Progenitor cell of endocrine pancreas (in vitro differentiated cells): ENCODE measurements around the gene SLCO2B1. TPM values are rescaled to one million over a fixed set of nuclear protein-coding genes. Genes with fewer than 3 reads are reported as not detected.
"Not testable (repeated sequence)": the region's sequence is repeated elsewhere in the genome, so short reads cannot be mapped to it uniquely, and the experiment has no call there.

Source experiments
- DNase-seq: peaks from one replicate; pipeline ENCODE4 v3.0.0; 2021; ENCODE audit warnings: low spot score; ENCODE audit not compliant: unreplicated experiment
- H3K27ac Mint-ChIP-seq: 2 replicates; pipeline ENCODE4 v1.8.0; 2021; ENCODE audit warnings: mild to moderate bottlenecking, moderate library complexity, mixed read lengths
- H3K27me3 Mint-ChIP-seq: 2 replicates; pipeline ENCODE4 v1.8.0; 2021; ENCODE audit warnings: mixed read lengths
- H3K36me3 Mint-ChIP-seq: 2 replicates; pipeline ENCODE4 v1.8.0; 2022; ENCODE audit warnings: mixed read lengths; ENCODE audit not compliant: insufficient read depth
- H3K4me1 Mint-ChIP-seq: 2 replicates; pipeline ENCODE4 v1.8.0; 2021; ENCODE audit warnings: low read depth, mixed read lengths
- H3K4me3 Mint-ChIP-seq: 2 replicates; pipeline ENCODE4 v1.8.0; 2021; ENCODE audit warnings: low read depth, mild to moderate bottlenecking, moderate library complexity, mixed read lengths
- H3K9me3 Mint-ChIP-seq: 2 replicates; pipeline ENCODE4 v1.8.0; 2021; ENCODE audit warnings: low read depth, mixed read lengths
- CTCF ChIP-seq: fragments of 200-600 bp; sonication (generic); IDR thresholded peaks from one replicate; pipeline ENCODE4 v1.5.0; 2021; ENCODE audit warnings: antibody characterized with exemption, mild to moderate bottlenecking; ENCODE audit not compliant: unreplicated experiment
- long read RNA-seq: library from polyadenylated mRNA; unstranded; transcript quantifications from one replicate; pipeline ENCODE4 v2.0.0, GENCODE V29; 2020
- total RNA-seq: library from RNA; stranded (reverse); gene quantifications from 2 replicates; pipeline ENCODE4 v1.2.1, GENCODE V29; 2021

The SLCO2B1 gene, protein sequence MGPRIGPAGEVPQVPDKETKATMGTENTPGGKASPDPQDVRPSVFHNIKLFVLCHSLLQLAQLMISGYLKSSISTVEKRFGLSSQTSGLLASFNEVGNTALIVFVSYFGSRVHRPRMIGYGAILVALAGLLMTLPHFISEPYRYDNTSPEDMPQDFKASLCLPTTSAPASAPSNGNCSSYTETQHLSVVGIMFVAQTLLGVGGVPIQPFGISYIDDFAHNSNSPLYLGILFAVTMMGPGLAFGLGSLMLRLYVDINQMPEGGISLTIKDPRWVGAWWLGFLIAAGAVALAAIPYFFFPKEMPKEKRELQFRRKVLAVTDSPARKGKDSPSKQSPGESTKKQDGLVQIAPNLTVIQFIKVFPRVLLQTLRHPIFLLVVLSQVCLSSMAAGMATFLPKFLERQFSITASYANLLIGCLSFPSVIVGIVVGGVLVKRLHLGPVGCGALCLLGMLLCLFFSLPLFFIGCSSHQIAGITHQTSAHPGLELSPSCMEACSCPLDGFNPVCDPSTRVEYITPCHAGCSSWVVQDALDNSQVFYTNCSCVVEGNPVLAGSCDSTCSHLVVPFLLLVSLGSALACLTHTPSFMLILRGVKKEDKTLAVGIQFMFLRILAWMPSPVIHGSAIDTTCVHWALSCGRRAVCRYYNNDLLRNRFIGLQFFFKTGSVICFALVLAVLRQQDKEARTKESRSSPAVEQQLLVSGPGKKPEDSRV
- total RNA-seq, result 6.6 and 7.3 TPM in 2 replicates
- long read RNA-seq, full-length matches to known transcripts, result 4 of 9 reads
- long read RNA-seq, partial matches to known transcripts, result 1 of 9 reads
- long read RNA-seq, other reads (novel, unspliced or antisense), result 4 of 9 reads

GRCh38 chr11:75150879-75151278, at the start of gene SLCO2B1:
Gene SLCO2B1 (plus strand): TSS chr11:75151107. CDS start chr11:75151382, 275 bp downstream.
- Mint-ChIP-seq H3K36me3 (no peaks in the 10 kb centered on the region), H3K27me3 (peaks cover 8% of the 10 kb centered on the region), H3K4me1 (peaks cover 31% of the 10 kb centered on the region), H3K27ac (peak within 1 kb of the TSS; percentile 74), H3K9me3 (no peaks in the 10 kb centered on the region), H3K4me3 (peak within 1 kb of the TSS; percentile 39)
- DNase-seq, result no peak
- no peak for TF ChIP-seq CTCF

DNA sequence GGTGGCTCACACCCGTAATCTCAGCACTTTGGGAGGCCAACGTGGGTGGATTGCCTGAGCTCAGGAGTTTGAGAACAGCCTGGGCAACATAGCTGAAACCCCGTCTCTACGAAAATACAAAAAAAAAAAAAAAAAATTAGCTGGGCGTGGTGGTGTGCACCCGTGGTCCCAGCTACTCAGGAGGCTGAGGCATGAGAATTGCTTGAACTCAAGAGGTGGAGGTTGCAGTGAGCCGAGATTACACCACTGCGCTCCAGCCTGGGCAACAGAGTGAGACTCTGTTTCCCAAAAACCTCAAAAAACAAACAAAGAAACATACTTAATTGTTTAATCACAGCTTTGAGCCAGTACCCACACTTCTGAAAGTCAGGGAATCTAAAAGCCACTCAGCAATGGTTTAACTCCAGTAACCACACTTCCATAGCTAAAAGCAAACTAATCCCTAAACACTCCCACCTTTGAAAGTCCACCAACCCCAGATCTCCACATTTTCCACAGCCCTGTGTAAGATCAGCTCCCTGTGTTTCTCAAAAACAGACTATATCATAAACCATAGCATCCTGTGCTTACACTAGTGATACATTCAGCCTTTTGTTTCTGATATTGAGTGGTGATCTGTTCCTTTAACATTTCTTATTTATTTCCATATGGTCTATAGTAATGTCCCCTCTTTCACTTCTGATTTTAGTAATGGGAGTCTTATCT, 49.3 kb upstream of the SLCO2B1 start:
- Mint-ChIP-seq H3K9me3 (no peaks in the 10 kb centered on the region), H3K4me1 (no peaks in the 10 kb centered on the region), H3K4me3 (no peak overlapping the region), H3K27ac (no peak overlapping the region), H3K36me3 (no peaks in the 10 kb centered on the region), H3K27me3 (no peaks in the 10 kb centered on the region)
- DNase-seq, result no peak
- no peak for TF ChIP-seq CTCF

DNA sequence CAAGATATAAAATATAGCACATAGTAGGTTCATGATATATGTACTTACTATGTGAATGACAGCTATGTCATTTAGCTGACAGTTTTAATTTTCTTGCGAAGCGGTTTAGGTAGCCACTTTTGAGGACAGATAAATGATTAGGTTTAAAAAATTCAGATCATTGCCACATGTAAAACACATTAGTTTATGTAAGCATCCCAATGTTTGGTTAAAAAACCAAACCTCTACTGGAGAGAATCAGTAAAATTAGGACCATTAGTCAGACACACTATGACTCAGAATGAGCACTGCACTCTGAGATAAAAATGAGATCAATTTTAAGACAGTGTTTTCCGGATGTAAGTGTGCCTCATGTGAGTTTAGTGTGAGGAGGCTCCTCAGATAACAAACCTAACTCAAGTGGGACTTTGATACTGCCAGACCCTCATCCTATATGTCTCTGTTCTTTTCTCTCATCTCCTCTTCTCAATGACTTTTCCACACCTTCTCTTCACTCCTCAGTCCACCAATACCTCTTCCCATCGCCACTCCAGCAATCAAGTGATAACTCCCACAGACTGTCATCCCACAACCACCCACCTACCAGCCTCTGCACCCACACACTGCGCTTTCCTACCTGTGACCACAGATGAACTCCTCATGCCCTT, 47.4 kb upstream of the SLCO2B1 start:
- no peaks in the 10 kb centered on the region for H3K9me3 Mint-ChIP-seq
- no peak for TF ChIP-seq CTCF
- H3K27me3 Mint-ChIP-seq, result no peaks in the 10 kb centered on the region
- no peak overlapping the region for H3K27ac Mint-ChIP-seq
- no peak for DNase-seq
- no peaks in the 10 kb centered on the region for H3K36me3 Mint-ChIP-seq
- H3K4me3 Mint-ChIP-seq, result no peak overlapping the region
- H3K4me1 Mint-ChIP-seq, result no peaks in the 10 kb centered on the region

DNA sequence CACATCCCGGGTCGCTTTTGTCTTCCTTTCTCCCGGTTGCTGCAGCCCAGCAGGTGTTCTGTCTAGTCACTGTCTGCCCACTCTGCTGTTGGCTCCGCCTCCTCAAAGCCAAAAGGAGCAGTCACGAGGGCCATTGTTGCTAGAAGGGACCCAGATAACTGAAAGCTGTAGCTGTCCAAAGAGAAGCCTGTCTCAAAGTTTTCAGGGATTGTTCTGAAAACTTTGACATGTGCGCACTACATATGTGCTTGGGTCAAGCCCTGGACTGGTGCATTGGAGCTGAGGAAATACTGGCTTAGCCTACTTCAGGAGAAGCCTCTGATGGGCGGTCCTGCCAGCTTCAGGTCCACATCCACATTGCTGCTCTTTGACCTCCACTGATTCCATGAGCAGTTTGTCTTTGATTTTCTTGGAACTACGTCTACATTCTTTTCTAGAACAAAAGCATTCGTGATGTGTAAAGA, 45.4 kb upstream of the SLCO2B1 start:
- TF ChIP-seq CTCF, result no peak
- Mint-ChIP-seq H3K36me3 (no peaks in the 10 kb centered on the region), H3K4me3 (no peak overlapping the region), H3K27ac (no peak overlapping the region), H3K4me1 (no peaks in the 10 kb centered on the region), H3K9me3 (no peaks in the 10 kb centered on the region), H3K27me3 (no peaks in the 10 kb centered on the region)
- DNase-seq, result no peak

DNA sequence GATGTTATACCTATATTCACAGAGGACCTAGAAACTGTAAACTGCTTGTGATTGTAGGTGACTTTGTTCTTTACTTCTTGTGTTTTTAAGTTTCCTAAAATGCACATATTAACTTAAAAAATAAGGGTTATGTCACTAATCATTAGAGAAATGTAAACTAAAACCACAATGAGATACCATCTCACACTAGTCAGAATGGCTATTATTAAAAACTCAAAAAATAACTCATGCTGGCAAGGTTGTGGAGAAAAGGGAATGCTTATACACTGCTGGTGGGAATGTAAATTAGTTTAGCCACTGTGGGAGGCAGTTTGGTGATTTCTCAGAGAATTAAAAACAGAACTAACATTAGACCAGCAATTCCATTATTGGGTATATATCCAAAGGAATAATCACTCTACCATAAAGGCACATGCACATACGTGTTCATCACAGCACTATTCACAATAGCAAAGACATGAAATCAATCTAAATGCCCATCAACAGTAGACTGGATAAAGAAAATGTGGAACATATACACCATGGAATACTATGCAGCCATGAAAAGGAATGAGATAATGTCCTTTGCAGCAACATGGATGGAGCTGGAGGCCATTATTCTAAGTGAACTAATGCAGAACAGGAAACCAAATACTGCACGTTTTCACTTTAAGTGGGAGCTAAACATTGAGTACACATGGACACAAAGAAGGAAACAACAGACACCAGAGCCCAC, 44.8 kb upstream of the SLCO2B1 start:
- H3K36me3 Mint-ChIP-seq, H3K27ac Mint-ChIP-seq, H3K4me1 Mint-ChIP-seq, H3K4me3 Mint-ChIP-seq, H3K9me3 Mint-ChIP-seq, H3K27me3 Mint-ChIP-seq, DNase-seq: not testable (repeated sequence)
